Activated CD4-positive, CD25-positive, alpha-beta regulatory T cell treated with anti-CD3 and anti-CD28 coated beads, Interleukin-2, amount 50 U/mL, for 24 hours (primary cell): ENCODE data around the gene RPL10.
A peak's percentile ranks its signal among the peaks of the same experiment; 100 is the strongest.

ENCODE experiments used
- ATAC-seq, 2 donors: fragments of 150-1000 bp; cut with Tn5 transposase; one replicate each; pipeline ENCODE4 v1.10.0; 2021; ENCODE audit warnings: mild to moderate bottlenecking in 1 of 2, moderate library complexity in 1 of 2

RPL10 gene

DNA sequence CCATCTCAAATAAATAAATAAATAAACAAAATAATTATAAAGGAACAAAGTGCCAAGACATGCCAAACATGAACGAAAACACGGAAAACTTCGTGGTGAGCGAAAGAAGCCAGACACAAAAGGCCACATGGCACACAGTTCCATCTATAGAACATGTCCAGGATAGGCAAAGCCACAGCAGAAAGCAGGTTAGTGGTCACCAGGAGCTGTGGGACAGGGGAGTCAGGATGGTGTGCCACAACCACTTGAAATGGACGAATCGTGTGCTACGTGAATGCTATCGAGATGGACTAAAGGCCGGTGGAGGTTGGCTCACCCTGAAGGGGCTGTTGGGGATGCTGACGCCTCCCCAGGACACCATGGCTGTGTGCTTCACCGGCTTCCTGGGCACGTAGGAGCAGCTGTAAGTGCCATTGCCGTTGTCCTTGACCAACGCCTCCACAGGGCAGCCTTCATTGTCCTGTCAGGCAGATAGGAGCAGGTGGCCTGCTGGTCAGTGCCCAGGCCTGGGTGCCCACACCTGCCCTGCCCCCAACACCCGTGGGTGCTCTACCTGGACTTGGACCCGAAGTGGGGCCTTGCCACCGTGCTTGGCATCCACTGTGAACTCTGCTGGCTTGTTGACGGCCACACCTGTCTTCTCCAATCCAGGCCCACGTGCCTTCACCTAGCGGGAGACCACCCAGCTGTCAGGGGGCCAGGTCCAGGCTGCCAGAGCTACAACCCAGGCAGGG, 34.3 kb upstream of the RPL10 start:
- ATAC-seq: no peak

GRCh38 chrX:154365052-154365600, 33.1 kb upstream of the RPL10 start:
- ATAC-seq: no peak

- no peak for ATAC-seq
Measured at GRCh38 chrX:154365997-154366665, 32.0 kb upstream of the RPL10 start.

- no peak for ATAC-seq
Measured at GRCh38 chrX:154366666-154367055, 31.5 kb upstream of the RPL10 start.

- no peak for ATAC-seq
Measured at GRCh38 chrX:154367474-154368308, 30.5 kb upstream of the RPL10 start.

- ATAC-seq: peak; percentile 67 to 70
Measured at GRCh38 chrX:154368630-154369448, 29.3 kb upstream of the RPL10 start.

DNA sequence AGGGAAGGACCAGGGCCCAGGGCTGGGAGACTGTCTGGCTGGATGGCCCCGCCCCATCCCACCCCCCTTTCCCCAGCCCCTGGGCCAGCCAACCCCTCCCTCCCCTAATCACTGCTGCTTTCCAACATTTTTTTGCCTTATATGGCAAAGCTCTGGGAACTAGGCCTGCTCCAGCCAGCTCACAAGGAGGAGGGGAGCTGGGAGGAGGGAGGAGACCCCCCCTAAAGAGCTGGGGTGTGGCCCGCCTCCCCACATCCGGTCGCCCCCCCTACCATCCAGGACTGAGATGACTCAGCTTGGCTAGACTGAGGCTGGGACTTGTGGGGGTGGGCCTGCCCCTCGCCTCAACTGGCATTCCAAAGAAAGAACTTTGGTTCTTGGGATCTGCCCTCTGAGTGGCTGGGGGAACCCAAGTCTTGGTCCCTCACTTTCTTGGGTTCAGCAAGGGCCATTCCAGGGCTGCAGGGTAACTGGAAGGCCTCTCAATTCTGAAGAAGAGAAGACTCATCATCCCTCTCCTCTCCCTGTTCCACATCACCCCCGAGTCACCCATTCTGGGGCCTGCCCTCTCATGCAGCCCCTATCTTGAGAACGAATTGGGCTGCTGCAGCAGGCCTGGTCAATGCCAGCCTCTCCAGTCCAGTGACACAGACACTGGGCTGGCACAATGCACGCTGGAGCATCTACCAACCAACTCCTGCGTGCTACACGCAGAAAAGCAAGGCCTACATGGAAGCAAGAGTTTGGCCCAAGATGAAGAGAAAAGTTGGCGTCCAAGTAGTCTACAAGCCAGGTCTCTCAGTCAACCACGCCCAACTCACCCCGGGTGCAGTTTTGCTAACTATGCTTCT, 28.5 kb upstream of the RPL10 start:
- peak in 1 of 2 donors; percentile 8 for ATAC-seq

DNA sequence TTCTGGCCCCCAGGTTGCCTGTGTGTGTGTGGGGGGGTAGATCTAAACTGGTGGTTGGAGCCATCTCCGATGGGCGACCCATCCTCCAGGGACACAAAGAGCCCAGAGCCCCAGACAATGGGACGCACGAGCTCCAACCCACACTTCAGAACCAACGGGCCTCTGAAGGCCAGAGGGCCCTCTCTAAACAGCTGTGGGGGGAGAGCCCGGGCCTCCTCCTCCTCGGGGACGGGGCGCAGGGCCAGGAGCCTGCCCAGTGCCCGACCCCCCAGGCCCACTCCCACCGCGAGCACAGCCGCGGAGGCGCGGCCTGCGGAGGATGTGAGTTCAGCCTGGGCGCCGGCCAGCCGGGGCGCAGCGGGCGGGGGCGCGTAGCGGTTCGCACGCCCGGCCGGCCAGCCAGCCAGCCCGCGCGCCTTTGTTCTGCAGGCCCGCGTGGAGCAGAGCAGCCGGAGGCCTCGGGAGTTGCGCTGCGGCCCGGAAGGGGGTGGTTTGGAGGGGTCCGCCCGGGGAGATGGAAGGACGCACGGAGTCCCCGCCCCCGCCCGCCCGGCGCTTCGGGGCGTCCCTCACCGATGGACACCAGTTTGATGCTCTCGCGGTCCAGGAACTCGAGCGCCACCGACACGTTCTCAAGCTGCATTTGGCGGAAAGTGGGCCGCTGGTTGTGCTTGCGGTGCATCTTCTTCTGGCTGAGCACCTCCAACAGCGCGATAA, 27.7 kb upstream of the RPL10 start:
- ATAC-seq: no peak

GRCh38 chrX:154371017-154371788, 27.0 kb upstream of the RPL10 start:
- peak; percentile 62 to 63 for ATAC-seq

- ATAC-seq: no peak
Measured at GRCh38 chrX:154371789-154372300, 26.3 kb upstream of the RPL10 start.

GRCh38 chrX:154372612-154373022, 25.6 kb upstream of the RPL10 start:
- ATAC-seq: peak in 1 of 2 donors; percentile 8

- no peak for ATAC-seq
Measured at GRCh38 chrX:154373340-154374306, 24.6 kb upstream of the RPL10 start.

DNA sequence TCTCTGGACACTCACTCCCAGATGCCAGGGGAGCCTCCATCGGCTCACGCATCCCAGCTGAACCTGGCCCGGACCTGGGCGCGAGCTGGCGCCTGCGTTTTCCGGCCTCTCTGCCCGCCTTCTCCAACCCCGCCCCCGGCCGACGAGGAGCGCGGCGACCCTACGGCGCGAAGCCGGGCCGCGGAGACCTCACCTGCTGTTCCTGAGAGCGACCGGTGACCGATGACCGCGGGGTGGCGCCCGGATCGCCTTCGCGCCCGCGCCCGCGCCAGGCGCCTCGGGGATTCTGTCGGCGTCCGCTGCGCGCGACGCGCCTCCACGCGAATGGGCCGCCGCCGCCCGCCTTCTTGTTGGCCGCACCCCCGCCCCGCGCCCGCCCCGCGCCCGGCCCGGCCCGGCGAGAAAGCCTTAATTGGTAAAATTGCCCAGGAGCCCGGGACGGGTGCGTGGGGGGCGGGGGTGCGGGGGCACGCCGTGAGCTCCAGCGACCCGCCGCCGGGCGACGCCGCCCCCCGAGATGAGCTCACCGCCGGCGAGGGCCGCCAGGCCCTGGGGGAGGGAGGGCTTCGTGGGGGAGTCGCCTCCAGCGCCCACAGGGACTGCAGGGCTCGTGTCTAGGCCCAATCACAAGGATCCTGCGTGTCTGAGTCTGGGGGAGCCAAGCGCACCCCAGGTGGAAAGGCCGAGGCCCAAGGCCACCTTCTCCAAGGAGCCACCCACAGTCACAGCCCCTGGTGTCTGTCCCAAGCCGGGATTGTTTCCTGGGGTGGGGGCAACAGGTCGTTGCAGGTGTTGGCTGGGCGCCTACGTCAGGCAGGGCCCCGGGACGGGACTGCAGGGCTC, 23.6 kb upstream of the RPL10 start, which contains the start of gene FLNA:
Gene FLNA, minus strand, starts transcription at position 322 of the 843 bp plus-strand sequence. CDS start 3,389 bp downstream, outside the sequence.
- no peak for ATAC-seq

GRCh38 chrX:154375156-154375504, 23.0 kb upstream of the RPL10 start:
- no peak for ATAC-seq

DNA sequence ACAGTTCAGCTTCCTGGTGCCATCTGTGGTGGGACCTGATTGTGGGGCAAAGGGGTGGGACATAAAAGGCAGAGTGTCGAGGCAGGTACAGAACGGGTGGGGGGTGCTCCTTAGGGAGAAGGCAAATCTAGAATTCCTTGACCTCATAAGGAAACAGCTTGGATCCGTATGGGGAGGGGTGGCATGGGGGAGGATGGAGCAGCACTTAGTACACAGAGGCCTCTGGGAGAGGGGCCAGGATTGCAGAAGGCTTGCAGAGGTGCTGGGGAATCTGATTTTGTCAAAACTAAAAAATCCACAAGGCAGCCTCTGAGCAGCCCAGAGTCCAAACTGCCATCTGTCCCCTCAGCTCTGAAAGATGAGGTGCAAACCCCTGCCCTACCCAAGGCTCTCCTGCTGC, 21.4 kb upstream of the RPL10 start:
- ATAC-seq: no peak

DNA sequence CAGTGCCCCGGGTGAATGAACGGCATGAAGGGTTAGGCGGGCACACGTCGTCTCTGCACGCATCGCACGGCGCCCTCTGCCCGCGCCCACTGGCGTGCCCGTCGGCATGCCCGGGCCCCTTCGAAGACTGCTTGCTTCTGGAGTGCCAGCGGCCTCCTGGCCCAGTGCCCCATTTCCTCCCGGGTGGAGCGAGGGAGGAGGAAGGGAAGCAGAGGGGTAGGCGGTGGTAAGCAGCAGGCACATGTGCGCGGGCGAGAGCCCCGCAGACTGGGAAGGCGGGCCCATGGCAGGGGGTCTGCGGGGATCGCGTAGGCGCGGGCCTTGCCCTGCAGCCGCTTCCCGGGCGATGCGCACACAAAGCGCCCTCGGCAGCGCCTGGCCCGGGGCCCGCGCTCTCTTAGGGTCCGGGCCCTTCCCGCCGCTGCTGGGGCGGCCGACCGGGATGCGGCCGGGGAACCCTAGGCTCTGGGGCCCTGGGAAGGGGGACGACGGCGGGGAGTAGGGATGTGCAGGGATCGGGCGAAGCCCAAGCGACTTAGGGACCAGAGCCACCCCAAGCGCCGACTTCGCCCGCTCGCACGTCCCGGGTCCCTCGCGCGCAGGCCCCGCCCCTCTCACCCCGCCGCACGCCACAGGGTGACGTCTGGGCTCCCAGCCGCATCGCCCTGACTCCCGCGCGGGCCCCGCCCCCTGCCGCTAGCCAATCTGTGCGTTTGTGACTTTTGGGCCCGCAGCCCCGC, 19.9 kb upstream of the RPL10 start:
- ATAC-seq: no peak
